ENCODE measurements around the gene FLT3LG. TPM values are rescaled to one million over a fixed set of nuclear protein-coding genes. Genes with fewer than 3 reads are reported as not detected.
A peak's percentile ranks its signal among the peaks of the same experiment; 100 is the strongest.

The FLT3LG gene
- total RNA-seq, 2 experiments from 2014 or later: 8.2 to 8.4 TPM

DNA sequence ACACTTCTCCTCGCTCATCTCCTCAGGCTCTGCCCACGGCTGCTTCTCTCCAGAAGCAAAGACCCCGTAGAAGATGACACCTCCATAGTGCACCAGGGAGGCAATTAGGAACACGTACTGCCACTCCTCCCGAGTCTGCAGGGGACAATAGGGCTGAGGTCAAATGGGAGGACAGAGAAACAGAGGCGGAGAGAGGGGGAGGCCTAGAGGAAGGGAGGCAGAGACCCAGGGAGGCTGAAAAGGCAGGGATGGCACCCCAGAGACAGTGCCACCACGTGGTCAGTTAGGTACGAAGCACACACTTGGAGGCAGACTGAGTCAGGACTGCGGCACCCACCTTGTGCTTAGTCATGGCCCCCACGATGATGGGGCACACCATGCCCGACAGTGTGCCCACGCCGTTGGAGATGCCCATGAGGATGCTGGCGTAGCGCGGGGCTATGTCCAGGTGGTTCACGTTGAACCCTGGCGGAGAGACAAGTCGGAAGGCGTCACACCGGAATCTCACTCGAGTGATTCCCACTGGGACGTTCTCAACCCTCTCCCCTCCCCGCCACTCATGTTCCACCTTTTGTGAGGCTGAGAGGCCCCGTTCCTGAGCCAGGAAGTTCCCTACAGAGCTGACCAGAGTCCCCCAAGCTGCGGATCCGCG is 43.2 kb upstream of the FLT3LG start:
- Histone ChIP-seq H3K4me1 (ENCODE audit: insufficient read depth, low read length, poor library complexity, severe bottlenecking) (peaks cover 41% of the 10 kb centered on the region), H3K79me2 (ENCODE audit: insufficient read depth, low read depth, low read length) (no peaks in the 10 kb centered on the region), H3K4me3 (ENCODE audit: low read depth, low read length, poor library complexity, severe bottlenecking) (no peak overlapping the region), H4K20me1 (ENCODE audit: insufficient read depth, low read length) (no peaks in the 10 kb centered on the region), H3K36me3 (ENCODE audit: insufficient read depth, low read length) (no peaks in the 10 kb centered on the region), H3K9me3 (ENCODE audit: low read length) (no peaks in the 10 kb centered on the region), H3K4me2 (ENCODE audit: low read length) (peak overlapping the region; percentile 5; the same call in 1 of the 2 replicates), H2AFZ (ENCODE audit: low read length) (peak overlapping the region; percentile 22; the same call in 1 of the 2 replicates), H3K27ac (ENCODE audit: low read depth, low read length, poor library complexity, severe bottlenecking) (no peak overlapping the region), H3K9me2 (ENCODE audit: insufficient read depth, low read length) (no peaks in the 10 kb centered on the region)
- intact Hi-C loops (cut with micrococcal nuclease; ENCODE audit: unreplicated experiment): loop anchor here (1.0 kb wide), 1 partner anchor 39 kb away; no protein-coding TSS in a partner anchor
- BruUV-seq (replicated peaks): no TSS peak
- CTCF ChIA-PET (ENCODE audit: unreplicated experiment): no interaction called here
- POLR2A ChIA-PET: no interaction called here
- peak; percentile 75 for TF ChIP-seq CTCF (conservative IDR thresholded peaks at IDR 0.05; ENCODE audit: low read length)
- no peak for TF ChIP-seq EZH2phosphoT487 (IDR thresholded peaks at IDR 0.05; ENCODE audit: borderline replicate concordance, low read depth, low read length)
- DNase-seq (ENCODE audit: low spot score): peak; percentile 79

- POLR2A ChIA-PET: no interaction called here
Observed at GRCh38 chr19:49431330-49431749, 42.7 kb upstream of the FLT3LG start.

More at GRCh38 chr19:49431330-49431749, 42.7 kb upstream of the FLT3LG start:
- Histone ChIP-seq H3K4me2 (ENCODE audit: low read length) (no peak overlapping the region), H3K27ac (ENCODE audit: low read depth, low read length, poor library complexity, severe bottlenecking) (no peak overlapping the region), H2AFZ (ENCODE audit: low read length) (no peak overlapping the region), H3K4me1 (ENCODE audit: insufficient read depth, low read length, poor library complexity, severe bottlenecking) (peaks cover 41% of the 10 kb centered on the region), H3K79me2 (ENCODE audit: insufficient read depth, low read depth, low read length) (no peaks in the 10 kb centered on the region), H3K9me3 (ENCODE audit: low read length) (no peaks in the 10 kb centered on the region), H3K9me2 (ENCODE audit: insufficient read depth, low read length) (no peaks in the 10 kb centered on the region), H3K36me3 (ENCODE audit: insufficient read depth, low read length) (no peaks in the 10 kb centered on the region), H3K4me3 (ENCODE audit: low read depth, low read length, poor library complexity, severe bottlenecking) (no peak overlapping the region), H4K20me1 (ENCODE audit: insufficient read depth, low read length) (no peaks in the 10 kb centered on the region)
- intact Hi-C loops (cut with micrococcal nuclease; ENCODE audit: unreplicated experiment): no loop called here
- TF ChIP-seq CTCF (conservative IDR thresholded peaks at IDR 0.05; ENCODE audit: low read length): no peak
- TF ChIP-seq EZH2phosphoT487 (IDR thresholded peaks at IDR 0.05; ENCODE audit: borderline replicate concordance, low read depth, low read length): no peak
- DNase-seq (ENCODE audit: low spot score): no peak
- CTCF ChIA-PET (ENCODE audit: unreplicated experiment): interaction anchor here (0.8 kb wide), 1 partner anchor 40 kb away, joined by 5 read pairs; no protein-coding TSS in a partner anchor
- no TSS peak for BruUV-seq (replicated peaks)

Data from OCI-LY7 (cell line).